GM21786 (cell line): ENCODE results near the gene WNT7A.

Source experiments
- ATAC-seq: cut with Tn5 transposase; IDR thresholded peaks from one replicate; pipeline ENCODE4 v1.9.1; 2021; ENCODE audit not compliant: unreplicated experiment

WNT7A gene

GRCh38 chr3:13885704-13886010 is 5.8 kb upstream of the WNT7A start:
- ATAC-seq: no peak

- ATAC-seq: peak; percentile 70
These were observed 5.2 kb upstream of the WNT7A start for GRCh38 chr3:13884851-13885703.

GRCh38 chr3:13883681-13884080 is 3.8 kb upstream of the WNT7A start:
- ATAC-seq: no peak

GRCh38 chr3:13882876-13883275 is 3.0 kb upstream of the WNT7A start:
- ATAC-seq: no peak

GRCh38 chr3:13881536-13882410 is 1.9 kb upstream of the WNT7A start:
- no peak for ATAC-seq

- no peak for ATAC-seq
These were observed 913 bp upstream of the WNT7A start for GRCh38 chr3:13880811-13881156.

- ATAC-seq: no peak
These were observed 547 bp downstream of the WNT7A start for GRCh38 chr3:13879102-13879945.

GRCh38 chr3:13878281-13879101 is 1.4 kb downstream of the WNT7A start:
- no peak for ATAC-seq

- no peak for ATAC-seq
These were observed 2.0 kb downstream of the WNT7A start for GRCh38 chr3:13877911-13878280.

- ATAC-seq: no peak
These were observed 3.3 kb downstream of the WNT7A start for GRCh38 chr3:13876451-13877100.

GRCh38 chr3:13874891-13875290 is 5.0 kb downstream of the WNT7A start:
- no peak for ATAC-seq

- no peak for ATAC-seq
These were observed 6.1 kb downstream of the WNT7A start for GRCh38 chr3:13873818-13874217.

GRCh38 chr3:13872451-13872850 is 7.4 kb downstream of the WNT7A start:
- no peak for ATAC-seq

GRCh38 chr3:13871791-13872190 is 8.1 kb downstream of the WNT7A start:
- ATAC-seq: no peak

GRCh38 chr3:13870902-13871301 is 9.0 kb downstream of the WNT7A start:
- ATAC-seq: no peak

- ATAC-seq: no peak
These were observed 10.0 kb downstream of the WNT7A start for GRCh38 chr3:13869761-13870343.

- ATAC-seq: no peak
These were observed 10.8 kb downstream of the WNT7A start for GRCh38 chr3:13868844-13869724.

GRCh38 chr3:13867732-13868131 is 12.1 kb downstream of the WNT7A start:
- no peak for ATAC-seq
